Dermis microvascular lymphatic vessel endothelial cell (primary cell): ENCODE results near the gene RORC. TPM values are rescaled to one million over a fixed set of nuclear protein-coding genes. Genes with fewer than 3 reads are reported as not detected.
A peak's percentile ranks its signal among the peaks of the same experiment; 100 is the strongest.
"Not testable (repeated sequence)": the region's sequence is repeated elsewhere in the genome, so short reads cannot be mapped to it uniquely, and the experiment has no call there.

Experiments
- DNase-seq, 2 donors: peaks; one replicate each; pipeline versions ENCODE4 v3.0.0 to v3.0.0-alpha.2; 2010; ENCODE audit warnings: low read depth in 2 of 2
- total RNA-seq: library from RNA; depleted of rRNA; stranded (reverse); fragments of >200 nt; gene quantifications from 2 replicates; pipeline ENCODE4 v1.2.1, GENCODE V29; 2014

Gene RORC
- not detected in 2 replicates for total RNA-seq

DNA sequence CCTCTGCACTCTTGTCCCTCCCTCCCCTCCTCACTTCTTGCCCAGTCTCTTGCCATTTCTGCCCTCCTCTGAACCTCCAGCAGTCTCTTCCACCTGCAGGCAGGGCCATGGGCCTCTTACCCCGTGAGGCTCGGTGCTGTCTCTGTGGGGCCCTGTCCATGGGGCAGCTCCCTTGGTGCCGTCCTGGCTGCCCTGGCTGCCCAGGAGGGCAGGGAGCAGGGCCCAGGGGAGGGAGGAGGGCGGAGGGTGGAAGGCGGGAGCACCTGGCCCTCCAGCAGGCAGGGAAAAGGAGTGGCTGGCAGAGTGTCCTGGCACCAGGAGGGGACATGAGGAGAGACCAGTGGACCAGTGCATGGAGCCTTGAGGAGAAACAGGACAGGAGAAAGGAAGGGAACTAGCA is at the start of gene RORC:
Gene RORC, minus strand, starts transcription at position 198 of the 400 bp plus-strand sequence. Its CDS starts 38 bp downstream, at position 160.
- DNase-seq, result no peak

DNA sequence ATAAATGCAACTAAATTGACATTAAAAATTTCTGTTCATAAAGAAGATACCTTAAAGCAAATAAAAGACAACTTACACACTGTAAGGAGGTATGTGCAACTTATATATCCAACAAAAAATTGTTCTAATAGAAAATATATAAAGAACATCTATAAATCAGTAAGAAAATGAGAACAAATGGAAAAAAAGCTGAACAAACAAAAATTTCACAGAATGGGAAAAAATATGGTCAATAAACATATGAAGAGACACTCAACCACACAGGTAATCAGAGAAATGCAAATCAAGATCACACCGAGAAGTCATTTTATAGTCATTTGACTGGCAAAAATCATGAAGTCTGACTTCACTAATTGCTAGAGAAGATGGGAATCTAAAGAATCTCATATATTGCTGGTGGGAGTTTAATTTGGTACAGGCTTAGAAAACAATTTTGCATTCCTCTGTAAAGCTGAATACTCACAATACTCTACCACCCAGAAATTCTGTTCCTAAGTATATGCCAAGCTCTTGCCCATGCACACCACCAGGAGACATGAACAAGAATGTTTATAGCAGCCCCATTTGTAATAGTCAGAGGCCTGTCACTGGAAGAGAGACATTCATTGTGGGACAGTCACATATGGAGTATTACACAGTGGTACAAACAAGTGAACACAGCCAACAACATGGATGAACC is 44.0 kb upstream of the RORC start:
- DNase-seq, result no peak

DNA sequence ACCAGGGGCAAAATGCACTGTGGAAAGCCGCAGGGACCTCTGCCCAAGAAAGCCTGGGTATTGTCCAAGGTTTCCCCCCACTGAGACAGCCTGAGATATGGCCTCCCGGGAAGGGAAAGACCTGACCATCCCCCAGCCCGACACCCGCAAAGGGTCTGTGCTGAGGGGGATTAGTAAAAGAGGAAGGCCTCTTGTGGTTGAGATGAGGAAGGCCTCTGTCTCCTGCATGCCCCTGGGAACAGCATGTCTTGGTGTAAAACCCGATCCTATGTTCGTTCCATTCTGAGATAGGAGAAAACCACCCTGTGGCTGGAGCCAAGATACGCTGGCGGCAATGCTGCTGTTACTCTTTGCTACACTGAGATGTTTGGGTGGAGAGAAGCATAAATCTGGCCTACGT is 41.2 kb upstream of the RORC start:
- not testable (repeated sequence) for DNase-seq

DNA sequence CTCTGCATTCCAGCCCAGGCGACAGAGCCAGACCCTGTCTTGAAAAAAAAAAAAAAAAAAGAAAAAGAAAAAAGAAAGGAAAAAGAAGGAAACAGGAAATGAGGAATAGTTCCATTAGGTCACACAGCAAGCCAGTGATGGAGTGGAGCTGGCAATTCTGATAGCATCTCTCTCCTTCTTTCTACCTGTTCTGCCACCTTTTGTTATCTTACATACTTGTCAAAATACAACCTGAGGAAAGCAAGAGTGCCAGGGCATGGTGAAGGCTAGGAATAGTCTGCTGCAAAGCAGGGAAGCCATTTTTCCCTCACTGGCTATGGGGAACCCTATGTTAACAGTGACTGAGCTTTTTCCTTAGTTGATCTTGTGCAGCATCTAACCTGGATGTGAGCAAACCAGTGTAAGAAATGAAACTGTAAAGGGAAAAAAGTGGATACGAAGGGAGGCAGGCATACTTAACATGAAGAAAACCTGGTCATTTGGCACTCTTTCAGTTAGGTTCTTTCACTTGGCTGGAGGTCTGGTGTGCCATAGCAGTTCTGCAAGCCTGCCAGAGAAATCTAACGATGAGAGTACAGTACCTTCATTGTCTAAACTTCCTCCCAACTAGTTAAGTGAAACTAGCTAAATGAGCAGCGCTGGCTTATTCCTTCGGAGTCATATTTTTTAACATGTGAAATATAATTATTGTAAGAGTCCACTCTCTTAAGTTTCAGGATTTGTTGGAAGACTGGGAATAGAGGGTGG is 39.9 kb upstream of the RORC start:
- no peak for DNase-seq

DNA sequence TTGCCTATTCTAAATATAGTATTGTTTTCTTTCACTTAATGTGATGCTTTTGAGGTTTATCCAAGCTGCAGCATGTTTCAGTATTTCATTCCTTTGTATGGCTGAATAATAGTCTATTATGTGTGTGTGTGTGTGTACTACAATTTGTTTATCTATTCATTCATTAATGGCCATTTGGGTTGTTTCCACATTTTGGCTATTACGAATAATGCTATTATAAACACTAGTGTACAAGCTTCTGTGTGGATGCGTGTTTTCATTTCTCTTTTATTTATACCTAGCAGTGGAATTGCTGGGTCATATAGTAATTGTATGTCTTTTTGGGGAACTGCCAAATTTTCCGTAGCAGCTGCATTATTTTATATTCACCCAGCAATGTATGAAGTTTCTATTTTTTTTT is 36.9 kb upstream of the RORC start:
- peak in 1 of 2 donors; percentile 65 for DNase-seq

DNA sequence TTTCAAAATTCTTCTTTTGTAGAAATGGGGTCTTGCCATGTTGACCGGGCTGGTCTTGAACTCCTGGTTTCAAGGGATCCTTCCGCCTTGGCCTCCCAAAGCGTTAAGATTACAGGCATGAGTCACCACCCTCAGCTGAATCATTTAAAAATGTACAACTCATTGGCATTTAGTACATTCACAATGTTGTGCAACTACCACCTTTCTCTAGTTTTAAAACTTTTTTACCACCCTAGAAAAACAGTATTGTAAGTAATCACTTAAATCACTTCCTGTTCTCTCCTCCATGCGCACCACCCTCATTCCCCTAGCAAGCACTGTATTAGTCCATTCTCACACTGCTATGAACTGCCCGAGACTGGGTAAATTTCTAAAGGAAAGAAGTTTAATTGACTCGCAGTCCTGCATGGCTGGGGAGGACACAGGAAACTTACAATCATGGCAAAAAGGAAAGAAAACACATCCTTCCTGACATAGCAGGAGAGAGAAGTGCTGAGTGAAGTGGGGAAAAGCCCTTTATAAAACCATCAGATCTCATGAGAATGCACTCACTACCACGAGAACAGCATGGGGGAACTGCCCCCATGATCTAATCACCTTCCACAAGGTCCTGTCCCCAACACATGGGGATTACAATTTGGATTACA is 36.3 kb upstream of the RORC start:
- peak; percentile 88 to 94 for DNase-seq

DNA sequence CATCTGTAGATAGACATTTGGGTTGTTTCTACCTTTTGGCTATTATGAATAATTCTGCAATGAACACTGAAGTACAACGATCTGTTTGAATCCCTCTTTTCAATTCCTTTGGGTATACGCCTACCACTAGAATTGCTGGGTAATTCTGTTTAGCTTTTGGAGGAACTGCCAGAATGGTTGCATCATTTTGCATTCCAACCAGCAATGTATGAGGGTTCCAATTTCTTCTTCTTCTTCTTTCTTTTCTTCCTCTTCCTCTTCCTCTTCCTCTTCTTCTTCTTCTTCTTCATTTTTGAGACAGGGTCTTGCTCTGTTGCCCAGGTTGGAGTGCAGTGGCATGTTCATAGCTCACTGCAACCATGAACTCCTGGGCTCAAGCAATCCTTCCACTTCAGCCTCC is 35.7 kb upstream of the RORC start:
- DNase-seq, result no peak

DNA sequence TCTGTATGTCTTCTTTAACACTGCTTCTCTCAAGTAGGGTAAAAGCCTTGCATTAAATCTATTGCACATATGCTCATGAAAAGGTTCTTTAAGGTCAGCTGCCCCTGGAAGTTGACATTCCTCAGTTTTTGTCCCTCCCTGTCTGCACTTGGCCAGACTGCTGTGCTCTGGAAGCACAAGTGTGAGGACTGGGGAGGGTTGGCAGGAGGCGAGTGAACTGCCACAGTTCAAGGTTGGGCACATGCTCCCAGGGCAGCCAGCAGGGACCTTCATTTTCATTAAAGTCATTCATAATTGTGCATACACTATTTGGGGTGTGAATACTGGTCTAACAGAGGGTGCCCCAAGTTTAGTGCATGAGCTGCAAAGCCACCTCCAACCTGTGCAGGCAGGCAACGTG is 32.8 kb upstream of the RORC start:
- no peak for DNase-seq

DNA sequence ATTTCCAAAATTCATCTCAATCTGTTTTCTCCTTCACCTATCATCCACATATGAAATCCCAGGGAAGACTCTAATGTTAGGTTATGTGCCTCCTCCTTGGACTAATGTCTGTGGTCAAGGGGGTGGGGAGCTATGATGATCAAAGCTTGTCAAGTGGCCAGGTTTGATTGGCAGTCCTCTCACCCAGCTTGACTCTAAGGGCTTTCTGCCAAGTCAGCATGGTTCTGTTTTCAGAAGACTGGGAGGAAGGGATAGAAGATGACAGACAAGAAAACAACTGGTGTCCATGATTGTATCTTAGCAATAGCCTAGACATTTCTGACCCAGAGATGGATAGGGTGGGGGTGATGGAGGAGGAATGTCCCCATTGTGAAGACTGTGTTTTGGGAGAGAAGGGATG is 31.0 kb upstream of the RORC start:
- no peak for DNase-seq

DNA sequence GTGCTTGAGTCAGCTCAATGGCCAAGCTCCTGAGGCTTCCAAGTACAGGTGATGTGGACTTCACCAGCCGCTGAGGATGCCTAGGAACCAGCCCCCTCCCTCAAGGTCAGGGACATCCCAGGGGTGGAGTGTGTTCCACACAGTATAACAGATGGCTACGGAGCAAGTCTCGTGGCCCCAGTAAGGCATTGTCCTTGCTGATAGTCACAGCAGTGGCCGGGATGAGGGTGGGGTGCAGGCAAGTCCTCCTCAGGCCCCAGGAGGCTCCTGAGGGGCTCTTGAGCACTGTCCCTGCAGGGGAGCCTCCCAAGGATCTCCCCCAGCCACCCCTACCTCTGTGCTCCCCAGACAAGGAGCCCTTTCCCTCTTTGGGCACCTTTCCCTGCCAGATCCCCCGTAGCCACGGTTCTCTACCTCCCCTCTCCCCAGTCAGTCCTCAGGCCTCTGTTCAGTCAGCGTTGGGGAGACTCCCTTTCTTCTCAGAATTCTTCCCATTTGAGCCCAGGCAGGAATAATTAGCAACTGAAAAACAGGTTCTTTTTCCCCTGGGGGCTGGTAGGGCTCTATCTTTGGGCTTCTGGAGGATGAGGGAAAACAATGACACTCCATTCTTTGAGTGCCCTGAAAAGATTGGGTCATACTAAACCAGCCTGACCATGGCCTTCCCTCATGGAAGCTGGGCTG is 29.0 kb upstream of the RORC start:
- DNase-seq, result no peak

DNA sequence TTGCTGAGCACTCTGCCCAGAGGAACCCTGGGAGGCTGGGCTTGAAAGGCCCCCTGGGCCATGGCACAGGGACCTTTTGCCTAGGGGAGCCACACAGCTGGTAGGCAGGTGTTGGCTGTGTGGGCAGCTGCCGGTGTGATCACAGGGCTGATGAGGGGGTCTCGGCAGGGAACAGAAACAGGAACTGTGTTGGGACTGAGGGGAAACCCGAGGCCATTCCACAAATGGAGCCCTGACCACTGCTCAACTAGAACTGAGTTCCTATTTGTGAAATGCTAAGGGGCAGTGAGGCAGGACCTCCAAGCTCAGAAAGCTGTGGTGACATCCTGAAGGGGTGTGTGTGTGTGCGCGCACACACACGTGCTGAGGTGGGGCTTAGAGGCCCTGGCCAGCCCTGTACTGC is 28.3 kb upstream of the RORC start:
- DNase-seq, result no peak

DNA sequence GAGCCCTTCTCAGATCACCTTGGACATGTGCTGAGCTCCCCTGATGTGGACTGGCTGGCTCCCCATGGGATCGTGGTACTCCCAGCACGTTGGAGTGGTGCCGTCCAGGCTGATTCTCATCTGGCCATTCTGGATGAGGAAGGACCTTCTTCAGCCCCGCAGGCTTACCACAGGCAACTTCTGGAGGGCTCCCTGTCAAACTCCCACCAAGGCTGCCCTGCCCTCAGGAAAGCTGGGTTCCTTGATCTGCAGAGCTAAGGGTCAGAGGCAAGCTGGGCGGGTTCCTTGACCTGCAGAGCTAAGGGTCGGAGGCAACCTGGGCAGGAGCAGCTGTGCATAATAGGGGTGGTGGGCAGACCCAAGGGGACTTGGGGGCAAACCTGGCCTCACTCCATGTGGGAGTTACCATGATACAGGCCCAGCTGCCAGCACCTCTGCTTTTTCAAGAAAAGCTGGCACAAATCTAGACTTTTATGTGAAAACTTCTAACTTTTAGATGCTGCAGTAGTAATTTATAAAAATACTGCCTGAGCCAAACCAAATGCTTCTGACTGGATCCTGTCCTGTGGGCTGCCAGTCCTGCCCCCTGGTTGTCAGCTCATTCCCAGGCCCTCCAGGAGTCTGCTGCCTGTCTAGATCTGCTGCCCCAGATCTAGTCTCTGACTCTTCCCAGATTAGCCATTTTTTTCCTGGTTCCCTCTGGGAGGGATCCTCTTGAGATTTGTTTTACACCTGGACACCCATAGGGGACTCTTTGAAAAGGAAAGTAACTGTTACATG is 27.5 kb upstream of the RORC start:
- no peak for DNase-seq

DNA sequence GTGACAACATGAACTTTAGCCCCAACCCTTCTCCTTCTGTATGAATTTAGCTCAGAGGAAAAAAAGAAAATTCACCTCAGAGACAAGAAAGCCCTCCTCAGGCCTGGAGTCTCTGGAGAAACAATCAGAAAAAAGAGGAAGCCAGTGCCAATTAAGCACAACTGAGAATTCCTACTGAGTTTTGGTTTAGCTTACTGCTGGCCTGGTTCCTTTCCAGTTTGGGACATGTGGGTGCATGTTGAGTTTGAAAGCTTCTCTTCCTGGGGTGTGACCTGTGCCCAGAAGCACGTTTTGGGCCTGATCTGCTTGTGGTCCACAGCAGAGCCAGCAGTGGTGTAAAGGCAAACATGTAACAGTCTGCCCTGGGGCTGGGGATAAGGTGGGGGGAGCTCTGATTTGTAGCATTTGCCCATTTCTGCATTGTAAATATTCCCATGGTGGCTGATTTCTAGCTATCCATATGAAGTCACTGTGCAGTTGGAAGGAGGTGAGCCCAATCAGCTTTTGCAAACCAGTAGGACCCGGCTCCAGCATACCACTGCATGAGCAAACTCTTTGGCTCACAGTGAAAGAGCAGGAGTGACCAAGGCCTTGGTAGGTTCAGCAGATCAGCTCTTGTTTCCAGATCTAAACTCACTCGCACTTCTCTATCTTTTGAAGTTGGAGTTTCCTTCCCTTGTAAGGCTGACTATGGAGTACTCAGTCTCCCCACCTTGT is 26.6 kb upstream of the RORC start:
- no peak for DNase-seq

DNA sequence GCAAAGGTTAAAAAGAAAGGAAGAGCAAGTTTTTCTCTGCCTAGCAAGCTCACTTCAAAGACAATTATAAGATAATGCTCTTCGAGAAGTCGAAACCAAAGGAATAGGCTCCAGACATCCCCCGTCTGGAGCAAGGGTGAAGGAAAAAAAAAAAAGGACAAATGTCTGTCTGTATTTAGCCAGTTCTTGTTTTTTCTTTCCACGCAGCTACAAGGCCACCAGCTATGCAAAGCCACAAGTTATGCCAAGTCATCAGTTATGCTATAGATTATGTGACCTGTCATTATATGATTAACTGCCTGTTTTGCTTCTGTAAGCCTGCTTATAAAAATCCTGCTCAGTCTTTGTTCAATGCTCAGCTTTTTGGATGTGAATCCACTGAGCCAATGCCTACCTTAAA is 24.3 kb upstream of the RORC start:
- DNase-seq, result no peak

DNA sequence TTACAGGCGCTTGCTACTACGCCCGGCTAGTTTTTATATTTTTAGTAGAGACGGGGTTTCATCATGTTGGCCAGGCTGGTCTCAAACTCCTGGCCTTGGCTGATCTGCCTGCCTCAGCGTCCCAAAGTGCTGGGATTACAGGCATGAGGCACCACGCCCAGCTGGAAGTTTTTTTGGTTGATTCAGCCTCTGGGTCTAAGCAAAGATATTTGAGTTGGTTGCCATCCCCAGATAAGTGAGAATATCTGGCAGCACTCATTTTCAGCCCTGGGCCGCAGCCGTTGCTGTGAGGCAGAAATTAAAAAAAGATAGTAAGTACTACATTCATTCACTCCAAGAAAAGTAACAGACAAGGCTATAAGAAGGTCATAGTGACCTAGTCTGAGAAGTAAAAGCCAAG is 23.9 kb upstream of the RORC start:
- not testable (repeated sequence) for DNase-seq

DNA sequence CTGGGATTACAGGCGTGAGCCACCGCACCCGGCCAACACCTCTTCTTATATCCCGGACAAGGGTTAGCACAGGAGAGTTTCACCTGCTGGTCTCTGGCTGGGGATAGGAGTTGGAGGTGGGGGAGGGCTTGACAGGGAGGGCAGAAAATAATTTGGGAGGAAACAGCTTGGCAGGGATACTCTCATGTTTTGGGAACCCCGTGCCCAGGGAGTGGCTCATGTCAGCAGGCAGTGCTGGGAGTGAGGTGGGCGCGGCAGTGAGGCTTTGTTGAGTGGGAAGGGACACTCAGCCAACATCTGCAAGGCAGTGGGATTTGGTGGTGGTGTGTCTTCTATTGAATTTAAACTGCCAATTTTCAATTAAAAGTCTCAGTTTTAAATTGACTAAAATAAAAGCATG is 23.1 kb upstream of the RORC start:
- no peak for DNase-seq

DNA sequence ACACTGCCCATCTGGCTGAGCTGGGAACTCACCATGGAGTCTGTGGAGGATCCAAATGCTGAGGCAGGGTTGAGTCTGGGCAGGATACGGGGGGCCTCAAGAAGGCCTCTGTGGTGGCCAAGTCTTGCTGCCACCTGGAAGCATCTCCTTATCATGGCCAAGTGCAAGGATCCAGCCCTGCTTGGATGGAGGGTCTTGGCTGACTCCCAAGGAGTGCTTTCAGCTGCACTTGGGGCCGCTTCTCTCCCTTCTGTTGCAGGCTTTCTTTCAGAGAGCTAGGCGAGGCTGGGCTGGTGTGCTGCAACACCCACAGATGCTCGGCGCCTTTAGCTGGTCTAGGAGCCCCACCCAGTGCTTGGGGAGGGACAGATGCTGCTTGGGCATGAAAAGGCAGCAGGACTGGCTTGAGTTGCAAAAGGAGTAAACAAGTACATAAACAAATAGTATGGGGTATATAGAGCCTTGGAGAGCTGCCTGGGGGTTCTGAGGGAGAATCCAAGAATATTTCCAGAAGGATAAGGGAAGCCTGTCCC is 21.9 kb upstream of the RORC start, which contains the start of gene THEM5:
Gene THEM5, minus strand, starts transcription at position 302 of the 533 bp plus-strand sequence. Its CDS starts 147 bp downstream, at position 155.
- DNase-seq, result no peak

DNA sequence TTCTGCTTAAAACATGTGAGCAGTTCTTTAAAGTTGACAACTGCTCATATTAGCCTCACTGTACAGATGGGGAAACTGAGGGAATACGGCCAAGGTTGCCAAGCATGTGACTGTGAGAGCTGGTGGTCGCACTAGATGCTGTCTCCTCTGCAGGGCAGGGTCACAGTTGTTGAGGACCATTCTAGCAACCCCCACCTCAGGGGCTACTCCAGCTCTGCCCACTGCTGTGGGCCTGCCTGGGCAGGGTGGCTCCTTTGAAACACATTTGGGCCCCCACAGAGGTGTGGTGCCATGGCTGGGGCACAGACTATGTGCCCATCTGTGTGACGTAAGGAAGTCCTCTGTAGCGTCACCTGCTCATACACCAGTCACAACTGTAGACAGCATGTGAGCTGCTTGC is 21.1 kb upstream of the RORC start:
- DNase-seq, result no peak

DNA sequence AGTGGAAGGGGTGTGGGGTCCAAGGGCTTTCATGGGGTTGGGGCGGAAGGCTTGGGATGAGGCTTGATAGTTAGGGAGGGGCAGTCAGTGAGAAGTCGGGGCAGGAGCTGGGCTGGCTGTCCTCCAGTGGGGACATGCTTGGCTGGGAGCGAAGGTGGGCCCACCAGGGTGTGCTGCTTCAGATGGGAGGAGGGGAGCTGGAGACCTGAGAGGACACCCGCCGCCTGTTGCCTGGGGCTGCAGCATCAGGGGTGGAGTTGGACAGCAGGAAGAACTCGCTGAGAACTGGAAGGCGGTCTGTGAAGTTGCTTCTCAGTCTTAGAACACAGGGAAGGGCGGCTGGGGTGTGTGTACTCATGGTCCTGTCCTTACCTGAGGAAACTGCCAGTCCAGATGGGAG is 20.3 kb upstream of the RORC start:
- no peak for DNase-seq

DNA sequence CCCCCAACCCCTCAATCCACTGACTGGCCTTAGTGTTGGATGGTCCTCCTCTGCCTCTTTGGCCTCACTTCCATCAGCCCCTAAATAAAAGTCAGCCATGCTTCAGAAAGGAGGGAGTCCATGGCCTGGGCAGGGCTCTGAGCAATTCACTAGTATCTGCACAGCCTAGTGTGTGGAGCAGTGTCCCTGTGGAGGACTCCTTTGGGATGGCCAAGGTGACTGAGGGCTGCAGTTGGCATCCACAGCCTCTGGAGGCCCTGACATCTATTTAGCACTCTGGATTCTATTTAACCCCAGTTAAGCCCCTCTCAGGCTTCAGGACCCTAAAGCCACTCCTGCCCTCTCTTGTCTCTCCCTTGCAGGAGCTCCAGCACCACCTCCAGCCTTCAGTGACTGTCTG is 18.3 kb upstream of the RORC start:
- DNase-seq, result no peak
